Activated T-cell treated with anti-CD3 and anti-CD28 coated beads, Interleukin-2, amount 50 U/mL, for 1 hour (primary cell): ENCODE measurements around the gene CLDN6.
A peak's percentile ranks its signal among the peaks of the same experiment; 100 is the strongest.

Experiments
- DNase-seq: peaks from one replicate; pipeline ENCODE4 v3.0.0-alpha.2; 2020

CLDN6 gene

DNA sequence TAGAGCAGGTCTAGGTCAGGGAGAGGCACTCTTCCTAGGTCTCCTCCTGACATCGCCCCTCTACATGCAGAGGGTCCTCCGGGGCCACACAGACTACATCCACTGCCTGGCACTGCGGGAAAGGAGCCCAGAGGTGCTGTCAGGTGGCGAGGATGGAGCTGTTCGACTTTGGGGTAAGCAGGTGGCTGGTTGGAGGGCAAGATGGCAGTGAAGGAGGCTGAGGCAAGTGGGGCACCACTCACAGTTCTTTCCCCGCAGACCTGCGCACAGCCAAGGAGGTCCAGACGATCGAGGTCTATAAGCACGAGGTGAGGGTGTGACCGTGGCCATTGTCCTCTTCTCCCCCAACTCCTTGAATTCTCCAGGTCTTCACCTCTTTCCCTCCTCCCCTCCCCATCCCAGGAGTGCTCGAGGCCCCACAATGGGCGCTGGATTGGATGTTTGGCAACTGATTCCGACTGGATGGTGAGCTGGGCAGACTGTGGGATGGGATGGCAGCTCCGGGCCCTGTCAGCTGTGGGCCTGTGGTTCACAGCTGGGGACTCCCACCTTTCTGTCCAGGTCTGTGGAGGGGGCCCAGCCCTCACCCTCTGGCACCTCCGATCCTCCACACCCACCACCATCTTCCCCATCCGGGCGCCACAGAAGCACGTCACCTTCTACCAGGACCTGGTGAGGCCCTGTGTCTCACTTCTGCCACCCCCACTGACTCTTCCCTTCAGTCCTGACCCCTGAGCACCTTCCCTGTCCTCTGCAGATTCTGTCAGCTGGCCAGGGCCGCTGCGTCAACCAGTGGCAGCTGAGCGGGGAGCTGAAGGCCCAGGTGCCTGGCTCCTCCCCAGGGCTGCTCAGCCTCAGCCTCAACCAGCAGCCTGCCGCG is 8.9 kb upstream of the CLDN6 start:
- no peak for DNase-seq

DNA sequence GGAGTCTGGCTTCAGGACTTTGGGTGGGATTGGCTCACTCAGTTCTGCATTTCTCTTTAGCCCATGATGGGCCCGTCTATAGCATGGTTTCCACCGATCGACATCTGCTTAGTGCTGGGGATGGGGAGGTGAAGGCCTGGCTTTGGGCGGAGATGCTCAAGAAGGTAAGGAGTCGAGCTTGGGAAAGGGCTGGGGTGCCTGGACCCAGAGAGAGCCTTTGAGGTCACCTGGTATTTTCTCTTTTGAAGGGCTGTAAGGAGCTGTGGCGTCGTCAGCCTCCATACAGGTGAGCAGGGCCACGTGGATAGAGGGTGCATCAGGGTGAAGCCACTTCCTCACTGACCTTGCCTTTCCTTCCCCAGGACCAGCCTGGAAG is 8.0 kb upstream of the CLDN6 start:
- DNase-seq, result no peak

DNA sequence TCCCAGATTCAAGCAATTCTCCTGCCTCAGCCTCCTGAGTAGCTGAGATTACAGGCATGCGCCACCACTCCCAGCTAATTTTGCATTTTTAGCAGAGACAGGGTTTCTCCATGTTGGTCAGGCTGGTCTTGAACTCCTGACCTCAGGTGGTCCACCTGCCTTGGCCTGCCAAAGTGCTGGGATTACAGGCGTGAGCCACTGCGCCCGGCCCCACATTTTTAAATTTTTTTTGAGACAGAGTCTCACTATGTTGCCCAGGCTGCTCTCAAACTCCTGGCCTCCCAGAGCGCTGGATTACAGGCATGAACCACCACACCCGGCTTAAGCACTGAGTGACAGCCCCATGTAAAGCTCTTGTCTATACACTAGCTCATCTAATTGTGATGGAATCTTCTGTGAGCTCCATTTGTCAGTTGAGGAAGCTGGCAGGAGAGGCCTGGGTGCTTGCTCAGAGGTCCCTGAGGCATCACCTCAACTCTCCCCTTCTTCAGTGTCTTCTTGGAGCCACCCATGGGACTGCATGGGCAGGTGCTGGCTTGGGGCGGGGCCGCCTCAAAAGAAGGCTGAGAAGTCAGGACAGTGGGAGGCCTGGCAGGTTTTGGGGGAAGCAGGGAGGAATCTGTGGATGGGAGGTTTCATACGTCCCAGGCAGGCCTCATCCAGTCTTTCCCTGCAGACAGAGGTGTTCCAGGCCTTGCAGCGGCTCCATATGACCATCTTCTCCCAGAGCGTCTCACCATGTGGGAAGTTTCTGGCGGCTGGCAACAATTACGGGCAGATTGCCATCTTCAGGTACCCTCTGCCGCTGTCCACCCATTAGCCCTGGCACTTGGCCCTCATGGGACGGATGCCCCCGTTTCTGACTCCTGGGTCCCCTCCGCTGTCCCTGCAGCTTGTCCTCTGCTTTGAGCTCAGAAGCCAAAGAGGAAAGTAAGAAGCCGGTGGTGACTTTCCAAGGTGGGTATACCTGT is 7.3 kb upstream of the CLDN6 start:
- DNase-seq, result no peak

DNA sequence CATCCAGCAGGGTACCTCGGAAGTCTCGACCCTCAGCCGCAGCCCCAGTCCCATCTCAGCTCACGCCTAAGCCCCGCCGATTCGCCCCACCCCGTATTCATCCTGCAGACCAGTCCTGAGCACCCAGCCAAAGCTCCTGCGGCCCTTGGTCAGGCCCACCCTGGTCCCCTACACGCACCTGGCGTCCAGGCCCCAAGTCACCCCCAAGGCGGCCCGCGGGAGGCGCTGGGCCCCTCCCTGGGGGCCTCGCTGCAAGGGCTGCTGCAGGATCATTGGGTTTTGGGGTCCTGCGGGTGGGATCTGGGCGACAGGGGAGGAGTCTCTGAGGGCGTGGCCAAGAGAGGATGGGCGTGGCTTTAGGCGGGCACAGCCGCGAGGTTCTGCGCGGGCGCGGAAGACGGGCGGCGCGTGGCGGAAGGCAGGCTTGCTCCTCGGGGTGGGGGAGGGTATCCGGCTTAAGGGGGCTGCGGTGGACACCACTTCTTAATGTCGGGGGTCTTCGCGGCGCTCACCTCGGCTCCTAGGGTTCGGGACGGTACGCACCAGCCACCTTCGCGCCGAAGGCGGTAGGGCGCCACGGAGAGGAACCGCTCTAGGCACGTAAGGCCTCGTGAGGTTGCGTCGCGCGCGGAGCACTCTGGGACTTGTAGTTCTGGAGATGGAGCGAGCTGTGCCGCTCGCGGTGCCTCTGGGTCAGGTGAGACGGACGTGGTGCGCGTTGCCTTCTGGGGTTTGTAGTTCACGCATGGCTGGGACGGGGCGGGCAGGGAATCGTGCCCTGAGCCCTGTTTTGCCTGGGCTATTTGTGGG is 5.9 kb upstream of the CLDN6 start, which contains the start of the genes HCFC1R1 and THOC6:
TSS of gene HCFC1R1 (minus strand) at position 274 of the 810 bp plus-strand sequence. CDS start at position 273, 1 bp downstream.
TSS of gene THOC6 (plus strand) at position 367 of the 810 bp plus-strand sequence. CDS start at position 659, 292 bp downstream.
- peak; percentile 94 for DNase-seq

DNA sequence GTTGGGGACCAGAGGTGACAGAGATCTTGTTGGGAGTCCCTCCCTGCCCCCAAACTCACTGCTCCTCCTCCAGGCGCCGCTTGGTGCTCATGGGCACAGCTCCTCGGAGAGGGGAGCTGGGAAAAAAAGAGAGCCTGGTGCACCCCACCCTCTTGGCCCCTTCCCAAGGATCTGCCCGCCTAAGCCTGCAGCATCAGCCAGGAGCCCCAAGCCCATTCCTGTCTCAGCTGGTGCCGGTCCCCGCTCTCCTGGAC is 5.4 kb upstream of the CLDN6 start:
- peak; percentile 59 for DNase-seq

DNA sequence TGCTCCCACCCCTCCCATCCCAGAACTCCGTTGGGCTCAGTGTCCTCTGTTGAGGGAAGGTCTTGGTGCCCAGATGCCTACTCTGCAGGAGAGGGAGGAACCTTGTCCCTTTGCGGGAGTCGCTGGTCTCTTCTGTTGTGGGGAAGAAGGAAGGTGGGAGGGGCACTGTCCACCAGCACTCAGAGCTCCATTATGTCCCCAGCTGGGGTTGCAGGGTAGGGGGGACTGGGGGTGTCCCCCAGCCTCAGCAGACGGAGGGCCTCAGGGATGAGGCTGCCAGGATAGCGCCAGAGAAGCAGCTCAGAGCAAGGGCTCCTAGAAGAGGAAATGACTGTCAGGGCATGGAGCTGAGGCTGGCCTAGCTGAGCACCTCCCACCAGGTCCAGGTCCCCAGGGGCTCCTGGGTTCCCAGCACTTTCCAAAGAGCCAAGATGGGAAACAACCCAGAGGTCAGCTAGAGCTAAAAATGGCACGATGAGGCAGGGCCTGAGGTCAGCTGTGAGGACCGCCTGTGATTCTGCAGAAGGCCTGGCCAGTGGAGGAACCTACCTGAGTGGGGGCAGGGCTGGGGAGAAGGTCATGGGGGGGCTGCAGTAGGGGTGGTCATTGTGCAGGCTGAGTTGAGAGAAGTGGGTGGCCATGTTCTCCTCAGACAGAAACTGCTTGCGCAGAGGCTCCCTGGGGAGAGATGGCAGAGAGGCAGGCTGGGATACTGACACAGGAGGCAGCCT is 4.9 kb upstream of the CLDN6 start:
- DNase-seq, result peak; percentile 46

DNA sequence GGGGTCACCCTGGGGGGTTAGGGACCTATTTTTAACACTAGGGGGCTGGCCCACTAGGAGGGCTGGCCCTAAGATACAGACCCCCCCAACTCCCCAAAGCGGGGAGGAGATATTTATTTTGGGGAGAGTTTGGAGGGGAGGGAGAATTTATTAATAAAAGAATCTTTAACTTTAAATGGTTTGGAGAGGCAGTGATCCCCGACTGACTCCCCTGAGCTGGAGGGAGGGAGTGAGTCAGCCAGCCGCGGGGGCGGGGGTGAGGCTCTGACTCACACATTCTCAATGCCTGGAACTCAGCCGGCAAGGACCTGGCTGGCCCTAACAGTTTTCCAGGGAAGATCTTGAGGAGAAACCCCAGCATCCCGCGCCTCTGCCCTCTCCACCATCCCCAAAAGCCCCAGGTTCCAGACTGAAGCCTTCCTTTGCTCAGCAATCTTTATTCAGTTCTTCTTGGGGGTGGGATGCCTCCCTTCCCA is 4.3 kb upstream of the CLDN6 start:
- DNase-seq, result peak; percentile 87

DNA sequence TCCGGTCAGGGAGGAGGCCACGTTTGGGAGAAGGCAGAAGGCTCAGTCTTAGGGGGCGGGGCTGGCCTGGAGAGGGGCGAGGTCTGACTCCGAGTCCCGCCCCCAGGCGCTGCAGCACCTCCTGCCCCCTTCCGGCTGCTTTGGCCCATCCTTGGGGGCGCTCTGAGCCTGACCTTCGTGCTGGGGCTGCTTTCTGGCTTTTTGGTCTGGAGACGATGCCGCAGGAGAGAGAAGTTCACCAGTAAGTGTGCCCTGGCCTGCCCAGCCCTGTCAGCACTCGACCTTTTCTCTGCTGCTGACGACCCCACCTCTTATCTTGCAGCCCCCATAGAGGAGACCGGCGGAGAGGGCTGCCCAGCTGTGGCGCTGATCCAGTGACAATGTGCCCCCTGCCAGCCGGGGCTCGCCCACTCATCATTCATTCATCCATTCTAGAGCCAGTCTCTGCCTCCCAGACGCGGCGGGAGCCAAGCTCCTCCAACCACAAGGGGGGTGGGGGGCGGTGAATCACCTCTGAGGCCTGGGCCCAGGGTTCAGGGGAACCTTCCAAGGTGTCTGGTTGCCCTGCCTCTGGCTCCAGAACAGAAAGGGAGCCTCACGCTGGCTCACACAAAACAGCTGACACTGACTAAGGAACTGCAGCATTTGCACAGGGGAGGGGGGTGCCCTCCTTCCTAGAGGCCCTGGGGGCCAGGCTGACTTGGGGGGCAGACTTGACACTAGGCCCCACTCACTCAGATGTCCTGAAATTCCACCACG is 3.6 kb upstream of the CLDN6 start:
- DNase-seq, result peak; percentile 84

DNA sequence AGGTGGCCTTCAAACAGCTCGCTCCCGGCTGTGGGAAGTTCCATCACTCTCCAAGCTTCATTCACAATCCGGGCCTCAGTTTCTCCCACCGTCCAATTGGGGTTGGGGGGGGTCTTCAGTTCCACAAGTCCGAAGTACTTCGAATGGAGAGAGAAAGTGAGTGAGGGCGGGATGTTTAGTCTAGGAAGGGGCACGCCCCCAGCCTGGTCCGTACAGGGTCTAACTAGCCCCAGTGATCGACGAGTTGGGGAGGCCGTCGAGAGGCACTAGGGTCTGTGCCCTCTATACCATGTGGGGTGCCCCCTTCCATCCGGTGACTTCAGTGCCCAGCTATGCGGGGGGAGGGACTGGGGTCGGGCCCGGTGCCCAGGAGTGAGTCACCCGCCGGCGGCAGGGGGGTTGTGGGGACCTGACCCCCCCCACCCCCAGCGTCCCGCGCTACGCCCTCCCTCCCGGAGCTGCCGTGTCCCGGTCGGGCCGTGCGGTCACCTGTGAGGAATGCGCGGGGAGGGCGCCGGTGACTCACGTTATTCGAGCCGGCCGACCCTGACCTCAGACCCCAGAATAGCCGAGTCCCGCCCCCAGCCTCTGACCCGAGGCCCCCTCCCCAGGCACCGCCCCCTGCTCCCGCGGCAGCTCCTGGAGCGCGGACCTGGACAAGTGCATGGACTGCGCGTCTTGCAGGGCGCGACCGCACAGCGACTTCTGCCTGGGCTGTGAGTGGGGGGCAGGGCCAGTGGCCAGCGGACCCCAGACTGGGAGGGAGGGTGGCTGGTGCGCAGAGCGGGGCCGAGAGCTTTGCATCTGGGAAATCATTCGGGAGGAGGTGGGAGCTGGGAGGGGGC is 2.8 kb upstream of the CLDN6 start:
- peak; percentile 81 for DNase-seq

DNA sequence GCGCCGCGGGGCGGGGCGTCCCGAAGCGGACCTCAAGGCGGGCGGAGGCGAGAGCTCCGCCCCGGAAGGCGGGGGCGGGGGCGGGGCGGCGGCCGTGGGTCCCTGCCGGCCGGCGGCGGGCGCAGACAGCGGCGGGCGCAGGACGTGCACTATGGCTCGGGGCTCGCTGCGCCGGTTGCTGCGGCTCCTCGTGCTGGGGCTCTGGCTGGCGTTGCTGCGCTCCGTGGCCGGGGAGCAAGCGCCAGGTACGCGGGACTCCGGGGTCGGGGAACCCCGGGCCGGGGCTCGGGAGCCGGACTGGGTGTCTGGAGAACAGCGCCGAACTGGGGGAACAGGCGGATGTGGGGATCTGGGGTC is 2.2 kb upstream of the CLDN6 start, which contains the start of gene TNFRSF12A:
TSS of gene TNFRSF12A (plus strand) at position 122 of the 357 bp plus-strand sequence. CDS start at position 152, 30 bp downstream.
- peak; percentile 73 for DNase-seq

DNA sequence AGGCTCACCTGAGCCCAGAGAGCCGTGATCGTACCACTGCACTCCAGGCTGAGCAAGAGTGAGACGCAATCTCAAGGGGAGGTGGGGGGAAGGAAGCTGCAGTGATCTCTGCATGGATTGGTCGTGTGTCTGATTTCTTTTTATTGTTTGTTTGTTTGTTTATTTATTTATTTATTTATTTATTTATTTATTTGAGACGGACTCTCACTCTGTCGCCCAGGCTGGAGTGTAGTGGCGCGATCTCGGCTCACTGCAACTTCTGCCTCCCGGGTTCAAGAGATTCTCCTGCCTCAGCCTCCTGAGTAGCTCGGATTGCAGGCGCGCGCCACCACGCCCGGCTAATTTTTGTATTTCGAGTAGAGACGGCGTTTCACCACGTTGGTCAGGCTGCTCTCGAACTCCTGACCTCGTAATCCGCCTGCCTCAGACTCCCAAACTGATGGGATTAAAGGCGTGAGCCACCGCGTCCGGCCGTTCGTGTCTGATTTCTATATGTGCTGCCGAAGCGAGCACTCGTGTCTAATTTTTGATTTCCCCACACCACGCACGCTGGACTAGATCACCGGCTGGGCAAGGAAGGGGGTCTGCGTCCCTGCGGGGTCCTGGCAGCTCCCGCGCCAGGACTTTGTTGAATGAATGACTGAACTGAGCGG is 1.7 kb upstream of the CLDN6 start:
- no peak for DNase-seq

DNA sequence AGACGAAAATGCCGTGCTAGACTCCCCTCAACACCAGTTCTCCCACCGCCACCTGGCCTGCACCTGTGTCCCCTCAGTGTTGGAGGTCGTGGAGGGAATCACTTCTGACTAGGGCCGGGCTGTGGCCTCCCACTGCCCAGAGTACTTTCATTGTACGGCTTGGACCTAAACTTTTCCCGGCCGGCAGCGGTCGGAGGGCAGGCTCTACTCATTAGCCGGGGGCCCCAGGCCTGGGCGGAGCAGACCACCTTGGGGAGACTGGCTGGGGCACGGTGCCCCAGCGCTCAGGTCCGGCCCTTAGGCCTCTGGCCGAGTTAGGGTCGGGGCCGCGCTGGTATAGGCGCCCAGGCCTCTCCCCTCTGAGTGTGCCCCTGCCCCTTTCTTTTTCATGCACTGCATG is 639 bp downstream of the CLDN6 start:
- DNase-seq, result no peak

DNA sequence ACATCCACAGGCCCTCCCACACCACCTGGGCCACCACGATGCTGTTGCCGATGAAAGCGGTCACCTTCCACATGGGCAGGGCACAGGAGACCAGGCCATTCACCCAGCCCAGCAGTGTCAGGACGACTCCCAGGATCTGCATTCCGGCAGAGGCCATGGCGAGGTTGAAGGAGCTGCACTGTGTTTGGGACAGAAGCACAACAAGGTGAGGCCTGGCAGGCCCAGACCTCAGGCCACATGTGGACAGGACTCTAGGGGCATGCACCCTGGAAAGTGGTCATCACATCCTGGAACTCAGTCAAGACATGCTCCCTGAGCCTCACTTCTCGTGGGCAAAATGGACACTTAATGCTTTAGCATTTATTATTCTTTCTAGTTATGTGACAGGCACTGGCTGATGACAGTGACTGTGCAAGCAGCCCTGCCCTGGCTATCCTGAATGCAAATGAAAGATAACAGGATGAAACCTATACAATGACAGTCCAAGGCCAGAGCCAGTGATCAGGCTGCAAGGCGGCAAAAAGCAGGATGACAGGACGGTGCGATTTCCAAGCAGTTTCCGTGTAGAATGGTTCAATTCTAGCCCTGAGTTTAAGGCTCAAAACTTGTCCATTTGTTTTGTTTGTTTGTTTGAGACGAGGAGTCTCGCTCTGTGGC is 2.0 kb downstream of the CLDN6 start:
- no peak for DNase-seq

DNA sequence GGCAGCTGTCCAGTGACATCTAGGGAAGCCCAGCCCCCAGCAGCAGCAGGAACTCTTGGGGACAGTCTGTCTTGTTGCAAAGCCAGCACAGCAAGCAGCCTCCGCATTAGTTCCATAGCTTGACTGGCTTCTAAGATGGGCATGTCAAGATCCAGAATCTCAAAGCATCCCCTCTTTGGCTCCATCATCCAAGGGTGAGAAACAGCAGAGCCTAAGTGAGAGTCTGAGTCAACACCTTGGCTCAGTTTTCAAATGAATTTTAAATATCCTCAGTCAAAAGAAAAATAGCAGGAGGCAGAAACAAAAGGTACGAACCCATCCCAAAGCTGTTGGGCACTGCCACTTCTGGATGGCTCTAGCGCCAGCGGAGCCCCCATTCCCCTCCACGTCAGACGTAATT is 3.0 kb downstream of the CLDN6 start:
- no peak for DNase-seq

DNA sequence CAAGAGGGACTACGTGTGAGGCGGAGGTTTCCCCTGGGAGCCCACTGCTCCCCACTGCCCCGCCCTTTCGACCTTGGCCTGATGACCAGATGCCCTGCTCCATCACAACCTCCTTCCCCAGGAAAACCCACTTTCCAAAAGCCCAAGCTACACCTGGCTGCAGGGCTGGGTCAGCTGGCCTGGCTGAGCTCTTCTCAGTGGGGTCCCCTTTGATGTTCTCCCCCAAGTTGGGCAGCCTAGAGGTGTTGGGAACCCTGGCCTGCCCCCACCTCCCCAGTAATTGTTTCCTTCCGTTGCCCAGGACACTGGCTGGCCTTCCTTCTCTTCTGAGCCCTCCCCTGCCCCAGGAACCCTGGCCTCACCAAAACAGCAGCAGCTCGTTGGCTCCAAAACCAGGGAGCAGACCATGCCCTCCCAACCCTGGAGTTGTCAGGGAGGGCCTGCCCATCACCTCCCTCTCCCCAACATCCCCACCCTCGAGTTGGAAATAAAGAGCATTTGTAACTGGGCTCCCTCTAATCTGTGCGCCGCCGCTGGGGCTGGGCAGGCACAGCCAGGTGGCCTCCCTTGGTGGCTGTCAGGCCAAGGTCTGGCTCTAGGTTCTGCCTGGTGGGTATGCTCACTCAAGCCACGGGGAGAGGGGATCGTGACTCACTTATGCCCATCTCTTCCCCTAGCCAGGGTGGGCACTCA is 3.8 kb downstream of the CLDN6 start:
- DNase-seq, result no peak

DNA sequence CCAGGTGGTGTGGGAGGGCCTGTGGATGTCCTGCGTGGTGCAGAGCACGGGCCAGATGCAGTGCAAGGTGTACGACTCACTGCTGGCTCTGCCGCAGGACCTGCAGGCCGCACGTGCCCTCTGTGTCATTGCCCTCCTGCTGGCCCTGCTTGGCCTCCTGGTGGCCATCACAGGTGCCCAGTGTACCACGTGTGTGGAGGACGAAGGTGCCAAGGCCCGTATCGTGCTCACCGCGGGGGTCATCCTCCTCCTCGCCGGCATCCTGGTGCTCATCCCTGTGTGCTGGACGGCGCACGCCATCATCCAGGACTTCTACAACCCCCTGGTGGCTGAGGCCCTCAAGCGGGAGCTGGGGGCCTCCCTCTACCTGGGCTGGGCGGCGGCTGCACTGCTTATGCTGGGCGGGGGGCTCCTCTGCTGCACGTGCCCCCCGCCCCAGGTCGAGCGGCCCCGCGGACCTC is 4.5 kb downstream of the CLDN6 start:
- DNase-seq, result no peak

DNA sequence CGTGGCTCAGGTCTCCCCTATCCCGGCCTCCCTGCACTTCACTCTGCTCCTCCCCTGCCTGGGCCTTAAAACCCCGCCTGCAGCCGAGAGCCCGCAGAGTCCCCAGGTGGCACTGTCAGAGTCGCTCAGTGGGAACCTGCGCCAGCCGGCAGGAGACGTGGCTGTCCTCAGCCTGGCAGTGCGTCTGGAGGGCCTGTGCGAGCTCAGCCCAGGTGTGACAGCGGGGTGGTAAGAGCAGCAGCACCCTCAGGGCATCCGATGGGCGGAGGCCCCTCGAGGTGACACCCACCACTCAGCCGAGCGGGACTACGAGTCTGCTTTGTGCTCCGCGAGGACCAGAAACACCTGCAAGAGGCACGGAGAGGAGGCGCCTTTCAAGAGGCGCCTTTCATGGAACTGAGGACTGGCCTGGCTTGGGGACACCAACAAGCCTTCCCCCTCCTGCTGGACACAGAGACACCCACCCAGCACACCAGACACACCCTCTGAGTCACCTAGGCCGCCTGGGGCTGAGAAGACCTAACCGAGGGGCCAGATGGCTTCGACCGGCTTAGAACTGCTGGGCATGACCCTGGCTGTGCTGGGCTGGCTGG is 5.1 kb downstream of the CLDN6 start, which contains the start of gene CLDN9:
TSS of gene CLDN9 (plus strand) at position 96 of the 593 bp plus-strand sequence. CDS start at position 536, 440 bp downstream.
- no peak for DNase-seq

DNA sequence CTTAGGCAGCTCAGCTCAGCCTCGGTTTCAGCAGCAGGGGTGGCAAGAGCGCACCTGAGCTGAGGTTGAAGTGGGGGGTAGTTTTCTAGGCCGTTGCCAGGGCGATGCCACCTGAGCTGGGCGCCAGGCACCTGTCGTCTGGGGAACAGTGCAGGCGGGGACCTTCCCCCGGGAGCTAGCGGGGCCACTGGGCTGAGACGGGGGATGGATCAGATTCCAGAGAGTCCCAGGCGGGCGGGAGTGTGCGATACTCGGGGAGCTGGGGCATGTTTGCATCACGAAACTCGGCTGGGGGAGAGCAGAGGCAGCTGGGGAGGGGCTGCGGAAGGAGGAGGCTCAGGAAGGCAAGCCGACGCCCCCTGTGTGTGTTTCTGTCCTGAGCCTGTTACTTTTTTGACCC is 5.7 kb downstream of the CLDN6 start:
- DNase-seq, result no peak
